Vagina (tissue), 2 donors: ENCODE measurements around the gene DST.

Experiments used
- CTCF ChIP-seq, 3 experiments: fragments of 450-650 bp in 2 of 3; fragments of 200-600 bp in 1 of 3; sonication (generic) in 1 of 3; IDR thresholded peaks; one replicate each; pipeline ENCODE4 v1.5.1; 2017 to 2019; ENCODE audit warnings: antibody characterized with exemption in 3 of 3, mild to moderate bottlenecking in 2 of 3, moderate library complexity in 2 of 3
- POLR2AphosphoS5 ChIP-seq, 2 donors: sonication (generic); formaldehyde crosslinking; IDR thresholded peaks; one replicate each; pipeline ENCODE4 v1.9.0; 2017; ENCODE audit warnings: antibody characterized with exemption in 2 of 2, mild to moderate bottlenecking in 2 of 2, low read depth in 1 of 2; ENCODE audit not compliant: insufficient read depth in 1 of 2

- no peak for TF ChIP-seq CTCF (IDR thresholded peaks at IDR 0.05)
- no peak for TF ChIP-seq POLR2AphosphoS5 (IDR thresholded peaks at IDR 0.05; ENCODE audit: insufficient read depth in 1 of 2, low read depth in 1 of 2)
These were observed 107.8 kb downstream of the DST start for GRCh38 chr6:56534680-56535419.
